SK-MEL-5 (cell line): Measurements from ENCODE around the gene COL18A1. TPM values are rescaled to one million over a fixed set of nuclear protein-coding genes. Genes with fewer than 3 reads are reported as not detected.

ENCODE experiments used
- DNase-seq: peaks from one replicate; pipeline ENCODE4 v3.0.0-alpha.2; 2016; ENCODE audit warnings: low read depth, low spot score
- in situ Hi-C: cut with HindIII; loops from 2 replicates; pipeline ENCODE4 v1.10.0; 2016; ENCODE audit warnings: low sequenced_read_pairs, high pct_unique_total_duplicates, low pct_unique_long_range_greater_than_20kb
- total RNA-seq: library from RNA; depleted of rRNA; stranded (reverse); fragments of >200 nt; shearing (Covaris generic); gene quantifications from 2 replicates; pipeline ENCODE4 v1.2.3, GENCODE V29; 2014

The COL18A1 gene
- total RNA-seq, 1 experiment from 2014 or later, result 12.4 TPM

DNA sequence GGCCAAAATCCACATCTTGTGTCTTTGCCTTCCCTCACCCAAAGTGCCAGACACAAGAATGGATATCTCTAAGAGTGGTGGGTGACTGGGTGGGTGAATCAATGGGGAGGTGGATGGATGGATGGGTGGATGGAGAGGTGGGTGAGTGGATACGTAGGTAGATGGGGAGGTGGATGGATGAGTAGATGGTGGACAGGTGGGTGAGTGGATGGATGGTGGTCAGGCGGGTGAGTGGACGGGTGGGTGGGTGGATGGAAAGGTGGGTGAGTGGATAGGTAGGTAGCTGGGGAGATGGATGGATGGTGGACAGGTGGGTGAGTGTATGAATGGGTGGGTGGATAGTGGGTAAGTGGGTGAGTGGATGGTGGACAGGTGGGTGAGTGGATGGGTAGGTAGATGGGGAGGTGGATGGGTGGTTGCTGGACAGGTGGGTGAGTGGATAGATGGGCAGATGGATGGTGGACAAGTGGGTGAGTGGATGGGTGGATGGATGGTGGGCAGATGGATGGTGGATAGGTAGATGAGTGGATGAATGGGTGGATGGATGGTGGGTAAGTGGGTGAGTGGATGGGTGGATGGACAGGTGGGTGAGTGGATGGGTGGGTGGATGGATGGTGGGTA lies 103.0 kb downstream of the COL18A1 start:
- no peak for DNase-seq
- in situ Hi-C loops, result no loop called here

DNA sequence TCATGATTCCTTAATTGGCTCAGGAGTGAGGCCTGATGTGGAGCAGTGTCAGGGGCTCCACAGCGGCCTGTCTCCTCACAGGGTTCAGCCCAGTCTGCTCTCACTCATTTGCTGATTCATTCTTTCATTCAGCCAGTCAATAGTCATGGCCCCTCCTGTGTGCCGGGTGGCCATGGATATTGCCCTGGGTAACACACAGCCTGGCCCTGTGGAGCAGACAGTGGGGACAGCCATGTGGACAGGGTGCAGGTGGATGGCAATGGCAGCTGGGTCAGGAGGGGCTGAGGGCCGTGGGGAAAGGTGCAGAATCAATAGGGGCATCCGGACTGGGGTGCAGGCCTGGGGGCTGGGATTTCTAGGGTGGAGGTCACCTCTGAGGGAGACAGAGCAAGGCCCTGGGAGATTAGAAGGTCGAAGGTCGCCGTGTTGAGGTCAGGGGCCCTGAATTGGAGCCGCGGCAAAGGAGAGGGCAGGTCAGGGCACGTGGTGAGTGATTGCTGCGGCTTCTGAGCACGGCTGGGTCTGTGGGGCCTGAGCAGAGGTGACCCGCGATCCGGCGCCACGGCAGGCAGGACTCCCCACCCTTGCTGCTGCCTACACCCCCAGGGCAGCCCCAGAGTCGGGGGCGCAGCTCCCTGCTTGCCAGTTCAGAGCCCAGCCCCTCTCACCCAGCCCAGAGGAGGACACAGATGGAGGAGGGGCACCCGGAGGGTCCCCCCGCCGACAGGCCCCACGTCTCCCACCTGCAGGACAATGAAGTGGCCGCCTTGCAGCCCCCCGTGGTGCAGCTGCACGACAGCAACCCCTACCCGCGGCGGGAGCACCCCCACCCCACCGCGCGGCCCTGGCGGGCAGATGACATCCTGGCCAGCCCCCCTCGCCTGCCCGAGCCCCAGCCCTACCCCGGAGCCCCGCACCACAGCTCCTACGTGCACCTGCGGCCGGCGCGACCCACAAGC lies 103.9 kb downstream of the COL18A1 start:
- no peak for DNase-seq

DNA sequence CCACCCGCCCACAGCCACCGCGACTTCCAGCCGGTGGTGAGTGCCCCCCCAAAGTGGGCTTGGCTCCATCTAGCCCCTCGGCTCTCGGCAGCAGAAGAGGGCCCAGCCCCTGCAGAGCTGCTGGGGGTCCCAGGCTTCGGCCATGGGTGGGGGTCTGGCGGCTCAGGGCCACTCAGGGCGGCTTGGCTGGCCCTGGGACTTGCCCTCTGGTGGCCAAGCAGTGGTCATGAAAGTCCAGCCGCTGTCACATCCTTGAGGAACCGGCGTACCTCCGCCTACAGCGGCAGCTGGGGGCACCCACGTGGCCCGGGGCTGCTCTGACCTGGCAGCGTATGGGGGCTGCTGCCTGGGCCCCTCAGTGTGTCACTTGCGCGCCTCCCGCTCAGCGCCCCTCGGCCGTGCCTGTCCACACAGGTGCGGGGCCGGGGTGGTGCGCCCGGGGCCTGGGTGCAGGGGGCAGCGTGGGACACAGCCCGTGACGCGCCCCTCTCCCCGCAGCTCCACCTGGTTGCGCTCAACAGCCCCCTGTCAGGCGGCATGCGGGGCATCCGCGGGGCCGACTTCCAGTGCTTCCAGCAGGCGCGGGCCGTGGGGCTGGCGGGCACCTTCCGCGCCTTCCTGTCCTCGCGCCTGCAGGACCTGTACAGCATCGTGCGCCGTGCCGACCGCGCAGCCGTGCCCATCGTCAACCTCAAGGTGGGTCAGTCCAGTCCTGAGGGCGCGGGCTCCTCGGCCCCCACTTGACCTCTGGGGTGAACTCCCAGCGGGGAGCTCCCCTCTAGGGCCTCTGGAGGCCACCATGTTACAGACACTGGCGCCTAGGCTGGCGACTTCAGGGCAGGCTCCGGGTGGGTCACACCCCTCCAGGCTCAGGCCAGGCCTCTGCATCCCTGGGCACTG lies 104.9 kb downstream of the COL18A1 start:
- no peak for DNase-seq
- in situ Hi-C loops, result no loop called here

More for the DNA sequence above, 103.9 kb downstream of the COL18A1 start:
- in situ Hi-C loops, result no loop called here

DNA sequence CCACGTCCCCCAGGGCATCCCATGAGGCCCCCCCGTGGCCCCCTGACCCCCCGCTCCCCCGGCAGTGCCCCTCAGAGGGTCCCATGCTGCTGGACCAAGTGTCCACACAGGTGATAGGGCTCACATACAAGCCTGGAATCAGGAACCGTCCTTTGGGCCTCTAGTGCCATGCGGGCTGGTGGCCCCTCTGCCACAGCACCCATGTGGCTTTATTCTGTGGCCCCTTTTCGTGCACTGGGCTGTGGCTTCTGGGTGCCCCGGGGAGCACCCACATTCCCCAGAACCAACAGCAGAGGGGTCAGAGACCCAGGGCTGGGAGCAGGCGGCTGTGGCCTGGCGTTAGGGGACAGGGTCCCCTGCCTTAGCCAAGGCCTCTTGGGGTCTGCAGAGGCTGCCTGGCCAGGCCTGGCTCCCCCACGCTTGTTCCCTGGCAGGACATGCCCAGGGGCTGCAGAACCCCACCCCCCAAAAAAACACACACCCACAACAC lies 105.5 kb downstream of the COL18A1 start:
- in situ Hi-C loops, result no loop called here

DNA sequence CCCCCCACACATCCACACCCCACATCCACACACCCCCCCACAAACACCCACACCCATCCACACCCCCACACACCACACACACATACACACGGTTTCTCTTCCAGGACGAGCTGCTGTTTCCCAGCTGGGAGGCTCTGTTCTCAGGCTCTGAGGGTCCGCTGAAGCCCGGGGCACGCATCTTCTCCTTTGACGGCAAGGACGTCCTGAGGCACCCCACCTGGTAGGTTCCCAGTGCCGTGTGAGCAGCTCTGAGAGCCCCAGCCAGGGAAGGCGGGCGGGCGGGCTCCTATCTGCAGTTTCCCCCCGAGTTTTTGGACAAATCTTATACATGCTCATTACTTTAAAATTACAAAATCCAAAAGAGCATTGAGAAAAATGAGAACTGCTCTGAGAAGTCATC lies 106.0 kb downstream of the COL18A1 start:
- in situ Hi-C loops, result no loop called here
- DNase-seq, result no peak

More for the DNA sequence above, 105.5 kb downstream of the COL18A1 start:
- DNase-seq, result no peak

DNA sequence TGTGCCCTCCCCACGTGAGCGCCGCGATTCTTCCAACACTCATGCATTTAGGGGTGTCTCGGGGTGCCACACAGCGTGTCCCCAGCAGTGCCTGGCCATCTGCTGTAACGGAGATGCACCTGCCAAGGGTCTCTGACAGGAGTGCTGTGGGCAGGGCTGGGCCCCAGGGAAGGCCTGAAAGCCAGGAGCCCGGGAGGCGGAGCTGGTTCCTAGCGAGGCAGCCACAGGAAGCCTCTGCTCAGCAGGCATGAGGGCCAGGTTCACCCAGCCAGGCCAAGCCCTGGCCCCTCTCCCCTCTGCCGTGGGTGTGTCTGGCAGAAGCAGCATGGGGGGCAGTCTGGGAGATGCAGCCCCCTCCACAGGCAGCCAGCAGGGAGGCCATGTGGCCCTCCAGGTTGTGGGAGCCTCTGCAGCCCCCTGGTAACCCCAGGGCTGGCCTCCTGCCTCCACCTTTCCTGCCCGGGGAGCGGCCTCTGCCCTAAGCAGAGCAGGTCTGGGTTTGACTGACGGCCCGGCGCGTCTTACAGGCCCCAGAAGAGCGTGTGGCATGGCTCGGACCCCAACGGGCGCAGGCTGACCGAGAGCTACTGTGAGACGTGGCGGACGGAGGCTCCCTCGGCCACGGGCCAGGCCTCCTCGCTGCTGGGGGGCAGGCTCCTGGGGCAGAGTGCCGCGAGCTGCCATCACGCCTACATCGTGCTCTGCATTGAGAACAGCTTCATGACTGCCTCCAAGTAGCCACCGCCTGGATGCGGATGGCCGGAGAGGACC lies 106.9 kb downstream of the COL18A1 start:
- no peak for DNase-seq
- in situ Hi-C loops, result no loop called here

DNA sequence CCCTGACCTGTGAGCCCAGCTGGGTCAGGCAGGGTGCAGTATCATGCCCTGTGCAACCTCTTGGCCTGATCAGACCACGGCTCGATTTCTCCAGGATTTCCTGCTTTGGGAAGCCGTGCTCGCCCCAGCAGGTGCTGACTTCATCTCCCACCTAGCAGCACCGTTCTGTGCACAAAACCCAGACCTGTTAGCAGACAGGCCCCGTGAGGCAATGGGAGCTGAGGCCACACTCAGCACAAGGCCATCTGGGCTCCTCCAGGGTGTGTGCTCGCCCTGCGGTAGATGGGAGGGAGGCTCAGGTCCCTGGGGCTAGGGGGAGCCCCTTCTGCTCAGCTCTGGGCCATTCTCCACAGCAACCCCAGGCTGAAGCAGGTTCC lies 107.6 kb downstream of the COL18A1 start:
- no peak for DNase-seq
- in situ Hi-C loops, result no loop called here

DNA sequence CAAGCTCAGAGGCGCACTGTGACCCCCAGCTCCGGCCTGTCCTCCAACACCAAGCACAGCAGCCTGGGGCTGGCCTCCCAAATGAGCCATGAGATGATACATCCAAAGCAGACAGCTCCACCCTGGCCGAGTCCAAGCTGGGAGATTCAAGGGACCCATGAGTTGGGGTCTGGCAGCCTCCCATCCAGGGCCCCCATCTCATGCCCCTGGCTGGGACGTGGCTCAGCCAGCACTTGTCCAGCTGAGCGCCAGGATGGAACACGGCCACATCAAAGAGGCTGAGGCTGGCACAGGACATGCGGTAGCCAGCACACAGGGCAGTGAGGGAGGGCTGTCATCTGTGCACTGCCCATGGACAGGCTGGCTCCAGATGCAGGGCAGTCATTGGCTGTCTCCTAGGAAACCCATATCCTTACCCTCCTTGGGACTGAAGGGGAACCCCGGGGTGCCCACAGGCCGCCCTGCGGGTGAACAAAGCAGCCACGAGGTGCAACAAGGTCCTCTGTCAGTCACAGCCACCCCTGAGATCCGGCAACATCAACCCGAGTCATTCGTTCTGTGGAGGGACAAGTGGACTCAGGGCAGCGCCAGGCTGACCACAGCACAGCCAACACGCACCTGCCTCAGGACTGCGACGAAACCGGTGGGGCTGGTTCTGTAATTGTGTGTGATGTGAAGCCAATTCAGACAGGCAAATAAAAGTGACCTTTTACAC lies 108.2 kb downstream of the COL18A1 start:
- DNase-seq, result no peak
- in situ Hi-C loops, result no loop called here

DNA sequence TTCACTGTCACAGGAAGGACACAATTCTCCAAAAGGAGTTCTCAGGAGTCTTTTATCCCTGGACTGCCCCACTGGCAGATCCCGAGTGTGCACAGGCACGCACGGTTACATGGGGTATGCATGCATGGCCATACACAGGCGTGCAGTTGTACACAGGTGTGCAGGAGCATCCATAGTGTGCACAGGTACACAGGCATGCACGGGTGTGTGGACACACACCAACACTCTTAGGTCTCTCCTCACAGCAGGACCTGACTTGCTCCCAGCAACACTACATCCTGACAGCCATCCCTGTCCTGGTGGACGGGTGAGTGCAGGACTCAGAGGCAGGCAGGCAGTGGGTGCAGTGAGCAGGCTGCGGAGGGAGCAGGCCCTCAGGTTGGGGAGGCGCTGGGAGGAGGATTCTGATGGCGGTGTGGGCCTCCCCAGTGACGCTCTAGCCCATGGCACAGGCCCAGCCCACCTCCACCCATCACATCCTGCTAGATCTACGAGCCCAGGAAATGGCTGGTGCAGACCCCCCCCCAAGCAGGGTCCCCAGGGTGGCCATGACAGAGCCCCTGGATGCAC lies 108.9 kb downstream of the COL18A1 start:
- in situ Hi-C loops, result no loop called here
- DNase-seq, result no peak

DNA sequence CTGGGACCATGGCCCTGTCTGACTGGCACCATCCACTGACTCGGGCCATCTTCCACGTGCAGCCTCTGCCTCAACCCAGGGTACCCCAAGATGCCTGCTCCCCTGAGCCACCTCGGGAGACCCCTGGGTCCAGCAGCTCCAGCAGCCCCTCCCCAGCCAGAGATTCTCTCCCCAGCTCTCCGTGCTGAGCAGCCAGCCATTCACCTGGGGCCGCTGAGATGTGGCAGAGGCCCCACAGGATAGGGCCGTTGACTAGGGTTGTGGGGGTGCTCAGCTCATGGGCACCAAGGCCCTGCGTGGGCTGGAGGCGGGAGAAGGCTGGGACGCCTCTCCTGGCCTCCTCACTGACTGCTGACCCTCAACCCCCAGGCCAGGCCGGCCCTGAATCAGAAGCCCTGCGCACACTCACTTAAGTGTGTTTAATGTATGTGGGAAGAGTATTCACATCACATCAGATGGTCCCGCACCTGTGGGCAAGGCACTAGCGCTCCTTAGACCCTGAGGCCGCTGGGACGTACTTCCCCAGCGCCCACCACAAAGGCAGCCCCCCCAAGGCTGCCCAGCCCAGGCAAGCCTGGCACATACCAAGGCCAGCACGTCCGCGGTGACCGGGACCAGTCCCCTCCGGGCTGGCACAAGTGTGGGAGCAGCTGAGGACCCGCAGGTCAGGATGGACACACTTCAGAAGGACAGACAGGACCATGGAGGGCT lies 109.5 kb downstream of the COL18A1 start:
- no peak for DNase-seq
- in situ Hi-C loops, result no loop called here

DNA sequence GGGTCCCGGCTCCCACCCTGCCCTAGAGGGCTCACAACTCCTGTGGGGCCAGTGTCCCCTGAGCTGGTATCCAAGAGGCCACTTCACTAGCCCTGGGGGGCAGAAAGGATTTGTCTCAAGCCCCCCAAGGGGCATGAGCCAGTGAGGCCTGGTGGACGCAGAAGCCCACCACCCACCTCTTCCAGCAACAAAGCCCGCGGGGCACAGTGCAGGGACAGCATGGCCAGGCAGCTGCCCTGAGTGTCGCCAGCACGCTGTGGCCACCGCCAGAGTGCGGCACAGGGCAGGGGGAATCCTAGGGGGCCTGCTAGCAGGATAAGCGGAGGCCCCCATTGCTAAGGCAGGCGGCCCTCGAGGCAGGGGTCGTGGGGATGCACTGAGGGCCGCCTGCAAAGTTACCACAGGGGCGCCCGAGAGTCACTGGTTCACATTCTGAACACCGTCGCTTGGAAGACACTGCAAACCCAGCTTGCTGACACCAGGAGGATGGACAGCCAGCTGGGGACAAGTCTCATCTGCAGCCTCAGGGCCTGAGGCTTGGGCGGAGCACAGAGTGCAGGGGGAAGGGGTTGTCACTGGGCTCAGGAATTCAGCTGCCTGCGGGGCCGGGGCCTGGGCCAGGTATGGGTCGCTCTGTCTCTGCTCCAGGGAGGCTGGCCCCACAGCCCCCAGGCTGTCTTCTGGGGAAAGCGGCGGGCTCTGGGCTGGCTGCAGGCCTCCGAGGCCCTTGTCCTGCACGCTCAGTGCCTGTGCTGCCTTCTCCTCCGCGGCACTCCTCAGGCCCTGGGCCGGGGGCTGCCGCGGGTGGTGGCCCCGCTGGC lies 110.5 kb downstream of the COL18A1 start:
- DNase-seq, result no peak
- in situ Hi-C loops, result no loop called here

DNA sequence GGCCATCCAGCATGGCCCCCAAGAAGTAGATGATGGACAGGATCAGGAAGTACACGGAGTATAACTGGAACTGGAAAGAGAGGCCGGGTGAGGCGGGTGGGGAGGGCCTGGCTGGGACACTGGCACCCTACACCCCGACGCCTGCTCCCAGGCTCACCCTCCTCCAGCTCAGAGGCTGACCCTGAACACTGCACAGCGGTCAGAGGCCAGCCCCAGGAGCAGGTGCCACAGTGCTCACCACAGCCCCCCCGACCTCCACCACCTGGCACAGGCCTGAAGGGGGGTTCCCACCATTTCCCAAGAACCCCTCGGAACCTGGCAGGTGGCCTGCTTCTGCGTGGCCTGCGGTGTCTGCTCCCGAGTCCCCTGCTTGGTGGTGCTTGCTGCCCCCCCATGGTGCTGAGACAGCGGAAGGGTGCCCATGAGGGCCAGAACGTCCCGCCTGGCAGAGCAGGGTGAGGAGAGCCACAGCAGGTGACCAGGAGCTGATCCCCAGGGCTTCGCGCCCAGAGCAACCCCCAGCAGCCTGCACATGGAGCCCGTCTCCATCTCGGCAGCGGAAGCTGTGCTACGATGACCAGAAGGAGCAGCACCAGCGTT lies 111.2 kb downstream of the COL18A1 start:
- in situ Hi-C loops, result no loop called here
- DNase-seq, result no peak

DNA sequence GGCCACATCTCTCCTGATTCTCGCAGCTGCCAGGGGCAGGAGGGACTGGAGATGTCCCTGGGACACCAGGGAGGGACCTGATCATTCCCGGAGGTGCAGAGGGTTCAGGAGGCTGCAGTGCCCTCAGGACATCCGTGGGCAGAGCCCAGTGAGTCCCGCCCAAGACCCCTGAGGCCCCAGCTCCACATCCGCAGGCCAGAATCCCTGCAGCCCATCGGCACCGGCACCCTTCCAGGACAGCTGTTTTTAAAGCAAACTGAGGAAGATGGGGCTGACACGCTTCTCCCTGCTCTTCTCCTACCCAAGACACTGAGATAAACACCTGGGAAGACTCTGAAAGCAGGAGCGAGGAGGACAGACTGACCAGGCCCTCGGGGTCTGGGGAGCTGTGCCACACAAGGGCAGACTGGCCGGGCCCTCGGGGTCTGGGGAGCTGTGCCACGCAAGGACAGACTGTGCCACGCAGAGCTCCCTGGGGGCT lies 111.7 kb downstream of the COL18A1 start:
- DNase-seq, result no peak

DNA sequence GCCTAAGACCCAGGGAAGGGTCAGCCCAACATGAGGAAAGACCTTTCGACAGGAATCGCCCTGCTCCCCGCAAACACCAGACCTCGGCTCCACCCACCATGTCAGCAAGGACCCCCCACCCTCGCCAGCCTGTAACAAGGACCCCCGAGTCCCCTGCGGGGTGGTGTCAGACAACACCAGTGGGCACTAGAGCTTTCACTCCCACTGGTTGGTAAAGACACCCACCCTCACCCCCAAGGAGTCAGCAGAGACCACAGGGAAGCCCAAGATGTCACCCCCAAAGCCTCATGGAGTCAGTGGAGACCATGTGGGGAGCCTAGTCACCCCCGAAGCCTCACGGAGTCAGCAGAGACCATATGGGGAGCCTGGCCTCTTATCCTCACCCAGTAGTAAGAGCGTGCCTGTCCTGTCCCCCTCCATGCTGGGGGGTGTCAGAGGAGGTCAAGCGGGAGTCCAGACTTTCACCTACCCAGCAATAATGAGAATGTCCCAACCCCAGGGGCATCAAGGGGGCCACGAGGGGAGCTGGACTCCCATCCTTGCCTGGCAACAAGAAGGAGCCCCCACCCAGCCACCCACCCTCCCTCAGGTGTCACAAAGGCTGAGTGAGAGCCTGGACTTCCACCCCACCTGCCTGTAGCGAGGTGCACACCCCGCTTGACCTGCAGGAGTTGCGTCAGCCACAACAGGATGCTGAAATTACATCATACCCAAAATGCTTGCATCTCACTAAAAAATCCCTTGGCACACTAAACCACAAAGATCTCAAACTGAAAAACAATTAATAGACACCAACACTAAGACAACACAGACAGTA lies 112.5 kb downstream of the COL18A1 start:
- in situ Hi-C loops, result no loop called here
- no peak for DNase-seq

More for the DNA sequence above, 111.7 kb downstream of the COL18A1 start:
- in situ Hi-C loops, result no loop called here
